ENCODE measurements around the gene NMNAT2.

GRCh38 chr1:183379951-183380350, 38.2 kb downstream of the NMNAT2 start:
- TF ChIP-seq CTCF (IDR thresholded peaks at IDR 0.05; ENCODE audit: insufficient read depth, low read depth, low read length) (no peak), EZH2 (IDR thresholded peaks at IDR 0.05; ENCODE audit: insufficient read depth, low read length) (no peak)
